HepG2 (cell line): ENCODE measurements around the gene FANCE. TPM values are rescaled to one million over a fixed set of nuclear protein-coding genes. Genes with fewer than 3 reads are reported as not detected.

ENCODE experiments used
- ATAC-seq: fragments of 200-7000 bp; cut with Tn5 transposase; 3 replicates; pipeline ENCODE4 v1.9.1; 2020; ENCODE audit warnings: mild to moderate bottlenecking, moderate library complexity
- BruUV-seq: library from RNA; stranded (reverse); fragments of 400-500 nt; replicated peaks from 2 replicates; lab custom pipeline; 2021; lab: Mats Ljungman, UMichigan
- CTCF ChIA-PET: fragments of 300-600 bp; formaldehyde crosslinking; extraction: SDS; loops from one replicate; lab custom pipeline; 2021; ENCODE audit warnings: low total read pairs, inconsistent platforms, low intra/inter-chr PET ratio; lab: Yijun Ruan, JAX
- POLR2A ChIA-PET: fragments of 350-600 bp; sonication (Branson Sonifier 250); formaldehyde crosslinking; loops from one replicate; lab custom pipeline; 2020; ENCODE audit warnings: antibody characterized with exemption, inconsistent platforms; lab: Yijun Ruan, JAX
- DNase-seq: peaks from one replicate; pipeline ENCODE4 v3.0.0-alpha.2; 2015; ENCODE audit warnings: low spot score
- FAIRE-seq: peaks from 3 replicates; lab custom pipeline; 2011; peaks lifted over from hg19 to GRCh38; lab: Jason Lieb, UNC
- H2AFZ ChIP-seq: one replicate; pipeline ENCODE4 v1.6.1; 2011; ENCODE audit warnings: low read length, inconsistent platforms
- H3K27ac ChIP-seq: fragments of 300-600 bp; 3 replicates; pipeline ENCODE4 v1.8.0; 2011; ENCODE audit warnings: mixed run types, mild to moderate bottlenecking, mixed read lengths, low read length, inconsistent platforms; ENCODE audit not compliant: insufficient read depth; ENCODE audit errors: extremely low read length
- H3K27me3 ChIP-seq, 2 experiments: fragments of 200-600 bp in 1 of 2; 2 replicates in 1 of 2; 3 replicates in 1 of 2; pipeline versions ENCODE4 v1.6.0 to v1.8.0; 2011; ENCODE audit warnings: low read length in 2 of 2, mild to moderate bottlenecking in 2 of 2, moderate library complexity in 2 of 2, inconsistent platforms in 1 of 2; ENCODE audit not compliant: insufficient read depth in 2 of 2, control insufficient read depth in 1 of 2
- H3K36me3 ChIP-seq, 2 experiments: fragments of 200-600 bp in 1 of 2; replicated peaks in 1 of 2; 2 replicates in 1 of 2; 3 replicates in 1 of 2; pipeline versions ENCODE4 v1.5.1 to v1.8.0; 2011; ENCODE audit warnings: low read length in 2 of 2, inconsistent platforms in 1 of 2; ENCODE audit not compliant: insufficient read depth in 2 of 2, control insufficient read depth in 1 of 2
- H3K4me1 ChIP-seq: 2 replicates; pipeline ENCODE4 v1.5.1; 2012; ENCODE audit warnings: low read length, inconsistent platforms; ENCODE audit not compliant: insufficient read depth
- H3K4me2 ChIP-seq: 2 replicates; pipeline ENCODE4 v1.6.0; 2011; ENCODE audit warnings: low read depth, low read length, inconsistent platforms
- H3K4me3 ChIP-seq, 3 experiments: fragments of 200-600 bp in 1 of 3; sonication (generic), shearing (Covaris generic) in 1 of 3; replicated peaks in 1 of 3; 2 replicates each; pipeline ENCODE4 v1.5.1; 2011 to 2016; ENCODE audit warnings: low read length in 3 of 3, inconsistent platforms in 2 of 3, low read depth in 2 of 3, mild to moderate bottlenecking in 2 of 3, control low read depth in 1 of 3, mixed read lengths in 1 of 3; ENCODE audit not compliant: insufficient read depth in 1 of 3
- H3K79me2 ChIP-seq: one replicate; pipeline ENCODE4 v1.6.1; 2011; ENCODE audit warnings: low read length, inconsistent platforms; ENCODE audit not compliant: insufficient read depth
- H3K9ac ChIP-seq: 2 replicates; pipeline ENCODE4 v1.6.0; 2011; ENCODE audit warnings: mild to moderate bottlenecking, low read depth, low read length, inconsistent platforms; ENCODE audit not compliant: insufficient read depth
- H3K9me3 ChIP-seq: 2 replicates; pipeline ENCODE4 v1.5.1; 2012; ENCODE audit warnings: mild to moderate bottlenecking, low read length
- H4K20me1 ChIP-seq: 2 replicates; pipeline ENCODE4 v1.6.0; 2011; ENCODE audit warnings: inconsistent platforms, mild to moderate bottlenecking, low read length, moderate library complexity; ENCODE audit not compliant: insufficient read depth
- CEBPG ChIP-seq: IDR thresholded peaks from 2 replicates; pipeline ENCODE4 v1.6.1; 2016
- ELF3 ChIP-seq: IDR thresholded peaks from 2 replicates; pipeline ENCODE4 v1.6.1; 2016; ENCODE audit warnings: missing genetic modification reagents, missing compliant biosample characterization
- JARID2 ChIP-seq: sonication (generic); formaldehyde crosslinking; IDR thresholded peaks from 2 replicates; pipeline ENCODE4 v1.8.1; 2023; ENCODE audit warnings: missing genetic modification reagents, inconsistent platforms; ENCODE audit not compliant: insufficient replicate concordance
- MXD4 ChIP-seq: IDR thresholded peaks from 2 replicates; pipeline ENCODE4 v1.6.1; 2016; ENCODE audit warnings: mild to moderate bottlenecking, missing biosample characterization, missing genetic modification reagents
- SAFB2 ChIP-seq: sonication (generic); formaldehyde crosslinking; IDR thresholded peaks from 2 replicates; pipeline ENCODE4 v1.5.1; 2020; ENCODE audit warnings: missing genetic modification reagents, low read depth, mild to moderate bottlenecking, borderline replicate concordance
- ZNF629 ChIP-seq: sonication (generic); formaldehyde crosslinking; conservative IDR thresholded peaks from 2 replicates; pipeline ENCODE4 v1.5.0; 2020; ENCODE audit warnings: missing genetic modification reagents
- ZNF776 ChIP-seq: sonication (generic); formaldehyde crosslinking; IDR thresholded peaks from 2 replicates; pipeline ENCODE4 v1.4.0; 2020; ENCODE audit warnings: mild to moderate bottlenecking, missing genetic modification reagents
- WGBS: methylation state at CpG from one replicate; pipeline ENCODE4 v1.1.6; 2017; ENCODE audit warnings: low lambda C conversion rate; 5-methylcytosine and 5-hydroxymethylcytosine counted together
- in situ Hi-C: cut with HindIII; loops from 2 replicates; pipeline ENCODE4 v1.10.0; 2017; ENCODE audit warnings: low pct_unique_long_range_greater_than_20kb; ENCODE audit not compliant: extremely low pct_ligation_motif_present
- intact Hi-C: fragments of 100-400 bp; cut with micrococcal nuclease; formaldehyde crosslinking; loops from one replicate; pipeline ENCODE4 v1.10.0; 2022; ENCODE audit not compliant: unreplicated experiment
- polyA plus RNA-seq, 8 experiments: library from polyadenylated mRNA; depleted of rRNA in 3 of 8; stranded (reverse) in 7 of 8; unstranded in 1 of 8; fragments of >200 nt; fragmentation: Illumina TruSeq in 4 of 8; extraction: Trizol in 4 of 8; gene quantifications; 2 replicates each; pipeline versions ENCODE4 v1.2.1 to v1.2.3, GENCODE V29; 2011 to 2016; ENCODE audit warnings: low read depth in 4 of 8, missing spikeins in 1 of 8, mixed read lengths in 1 of 8; ENCODE audit not compliant: insufficient read depth in 1 of 8
- total RNA-seq, 5 experiments: library from RNA; depleted of rRNA; stranded (reverse); fragments of >200 nt; fragmentation: Illumina TruSeq; extraction: Trizol; gene quantifications; 2 replicates each; pipeline ENCODE4 v1.2.3, GENCODE V29; 2016; ENCODE audit warnings: low read depth in 1 of 5
- TF ChIP-seq, protein P1 (sequence below): sonication (generic); formaldehyde crosslinking; conservative IDR thresholded peaks from 2 replicates; pipeline ENCODE4 v1.8.0; 2022; ENCODE audit warnings: low read depth, missing genetic modification reagents

The FANCE gene
- total and polyA plus RNA-seq, 2 of the 13 experiments (the other 11 are each of a cell fraction or from before 2014, with no cell fraction given), result 7.1 to 11.2 TPM

DNA sequence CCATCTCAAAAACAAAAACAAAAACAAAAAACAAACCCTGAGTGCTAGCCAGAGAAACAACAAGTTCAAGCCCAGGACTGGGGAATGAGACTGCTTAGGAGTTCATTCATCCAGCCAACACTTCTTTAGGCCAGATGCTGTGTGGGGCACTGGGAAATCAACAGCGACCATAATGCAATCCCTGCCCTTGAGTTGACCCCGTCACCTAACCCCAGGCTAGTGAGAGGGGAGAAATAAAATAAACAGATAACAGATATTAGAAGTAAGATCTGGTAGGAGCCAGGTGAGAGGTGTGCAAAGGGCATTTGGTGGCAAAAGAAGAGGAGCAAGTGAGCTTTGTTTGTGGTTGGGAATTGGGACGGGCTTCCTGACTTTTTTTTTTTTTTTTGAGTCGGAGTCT lies 11.2 kb downstream of the FANCE start (continued):
- TF ChIP-seq SAFB2 (CRISPR knock-in tag), result no peak
- TF ChIP-seq MXD4 (CRISPR knock-in tag), result no peak

DNA sequence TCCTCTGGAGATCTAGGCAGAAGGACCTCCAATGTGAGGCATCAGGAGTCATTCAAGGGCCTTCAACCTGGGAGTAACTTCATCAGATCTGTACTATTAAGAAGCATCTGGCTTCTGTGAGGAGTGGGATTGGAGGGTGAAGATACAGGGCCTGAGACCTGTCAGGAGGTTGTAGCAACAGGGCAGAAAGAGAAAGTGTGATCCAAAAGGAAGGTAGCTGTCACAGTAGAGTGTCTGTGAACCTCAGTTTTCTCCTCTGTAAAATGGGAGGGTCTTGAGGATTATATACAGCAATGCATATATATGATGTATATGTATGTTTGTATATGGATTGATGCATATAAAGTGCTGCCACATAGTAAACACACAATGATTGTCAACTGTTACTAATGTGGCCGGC lies 13.5 kb downstream of the FANCE start:
- H3K36me3 ChIP-seq, result peaks cover under 1 to 29% of the 10 kb centered on the region in 2 experiments
- peaks cover 21% of the 10 kb centered on the region for H3K4me1 ChIP-seq
- WGBS, result 100% methylated on average over 1 of the region's 1 CpG
- H4K20me1 ChIP-seq, result peaks cover 21% of the 10 kb centered on the region
- no peak overlapping the region for H2AFZ ChIP-seq
- H3K4me2 ChIP-seq, result no peak overlapping the region
- POLR2A ChIA-PET, result interaction anchor here (1.5 to 3.7 kb wide), 2 partner anchors 13 to 31 kb away, joined by 5 to 31 read pairs; partner anchors contain the start of genes FANCE and TEAD3
- ATAC-seq (no peak), FAIRE-seq (no peak), DNase-seq (no peak)
- no peaks in the 10 kb centered on the region; a peak in 1 of 5 replicates for H3K27me3 ChIP-seq
- BruUV-seq, result no TSS peak
- in situ Hi-C loops (loop anchor here (5.0 kb wide), 1 partner anchor 168 kb away; the partner anchor contains the start of gene DEF6), intact Hi-C loops (no loop called here)
- no peaks in the 10 kb centered on the region for H3K9me3 ChIP-seq
- CTCF ChIA-PET, result no interaction called here
- no peak overlapping the region for H3K27ac ChIP-seq
- TF ChIP-seq ZNF776 (CRISPR knock-in tag), result no peak
- no peak for TF ChIP-seq CEBPG (CRISPR knock-in tag)
- no peak for TF ChIP-seq ELF3 (CRISPR knock-in tag)
- TF ChIP-seq JARID2 (CRISPR knock-in tag), result no peak
- TF ChIP-seq, protein P1, sequence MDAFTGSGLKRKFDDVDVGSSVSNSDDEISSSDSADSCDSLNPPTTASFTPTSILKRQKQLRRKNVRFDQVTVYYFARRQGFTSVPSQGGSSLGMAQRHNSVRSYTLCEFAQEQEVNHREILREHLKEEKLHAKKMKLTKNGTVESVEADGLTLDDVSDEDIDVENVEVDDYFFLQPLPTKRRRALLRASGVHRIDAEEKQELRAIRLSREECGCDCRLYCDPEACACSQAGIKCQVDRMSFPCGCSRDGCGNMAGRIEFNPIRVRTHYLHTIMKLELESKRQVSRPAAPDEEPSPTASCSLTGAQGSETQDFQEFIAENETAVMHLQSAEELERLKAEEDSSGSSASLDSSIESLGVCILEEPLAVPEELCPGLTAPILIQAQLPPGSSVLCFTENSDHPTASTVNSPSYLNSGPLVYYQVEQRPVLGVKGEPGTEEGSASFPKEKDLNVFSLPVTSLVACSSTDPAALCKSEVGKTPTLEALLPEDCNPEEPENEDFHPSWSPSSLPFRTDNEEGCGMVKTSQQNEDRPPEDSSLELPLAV, result no peak
- peak; percentile 75 for TF ChIP-seq ZNF629 (CRISPR knock-in tag)
- H3K79me2 ChIP-seq, result peaks cover 24% of the 10 kb centered on the region
- H3K4me3 ChIP-seq, result no peak overlapping the region
- H3K9ac ChIP-seq, result no peak overlapping the region
